SK-N-SH (cell line): ENCODE measurements around the gene NSUN5. TPM values are rescaled to one million over a fixed set of nuclear protein-coding genes. Genes with fewer than 3 reads are reported as not detected.
A peak's percentile ranks its signal among the peaks of the same experiment; 100 is the strongest.

Source experiments
- CTCF ChIA-PET: fragments of 300-600, 350-600 bp; formaldehyde crosslinking; extraction: SDS; loops from one replicate; lab custom pipeline; 2021; lab: Yijun Ruan, JAX
- POLR2A ChIA-PET: fragments of 350-600 bp; sonication (Branson Sonifier 250); formaldehyde crosslinking; extraction: SDS; loops from one replicate; lab custom pipeline; 2020; ENCODE audit warnings: antibody characterized with exemption, inconsistent platforms; lab: Yijun Ruan, JAX
- DNase-seq: peaks from one replicate; pipeline ENCODE4 v3.0.0; 2012
- H2AFZ ChIP-seq: fragments of 200-600 bp; sonication (generic); 2 replicates; pipeline ENCODE4 v1.8.1; 2016; ENCODE audit warnings: antibody characterized with exemption, mild to moderate bottlenecking, low read depth
- H3F3A ChIP-seq: fragments of 200-600 bp; sonication (generic); replicated peaks from 2 replicates; pipeline ENCODE3; 2016; ENCODE audit warnings: antibody characterized with exemption, mild to moderate bottlenecking; ENCODE audit not compliant: insufficient read depth
- H3K27ac ChIP-seq, 2 experiments: fragments of 200-500 bp in 1 of 2; fragments of 200-600 bp in 1 of 2; sonication (Bioruptor generic) in 1 of 2; sonication (generic), shearing (Covaris generic) in 1 of 2; 2 replicates each; pipeline versions ENCODE4 v1.5.1 to v1.6.1; 2014 to 2016; ENCODE audit warnings: low read depth in 2 of 2, inconsistent platforms in 1 of 2, low read length in 1 of 2, mild to moderate bottlenecking in 1 of 2, mixed read lengths in 1 of 2
- H3K27me3 ChIP-seq: fragments of 200-600 bp; sonication (generic), shearing (Covaris generic); 2 replicates; pipeline ENCODE4 v1.6.1; 2016; ENCODE audit warnings: mixed run types; ENCODE audit not compliant: insufficient read depth
- H3K36me3 ChIP-seq, 2 experiments: fragments of 200-500 bp in 1 of 2; fragments of 200-600 bp in 1 of 2; sonication (Bioruptor generic) in 1 of 2; sonication (generic) in 1 of 2; replicated peaks in 1 of 2; 2 replicates each; pipeline versions ENCODE3 to v1.5.1; 2014 to 2016; ENCODE audit warnings: low read length in 1 of 2, mild to moderate bottlenecking in 1 of 2; ENCODE audit not compliant: insufficient read depth in 2 of 2, control insufficient read depth in 1 of 2
- H3K4me1 ChIP-seq, 2 experiments: fragments of 200-500 bp in 1 of 2; fragments of 200-600 bp in 1 of 2; sonication (Bioruptor generic) in 1 of 2; sonication (generic), shearing (Covaris generic) in 1 of 2; 2 replicates each; pipeline versions ENCODE4 v1.5.1 to v1.6.1; 2014 to 2016; ENCODE audit warnings: low read depth in 1 of 2, low read length in 1 of 2, mixed run types in 1 of 2; ENCODE audit not compliant: insufficient read depth in 2 of 2, control insufficient read depth in 1 of 2
- H3K4me2 ChIP-seq: fragments of 200-600 bp; sonication (generic), shearing (Covaris generic); 2 replicates; pipeline ENCODE4 v1.6.1; 2017; ENCODE audit warnings: mixed run types
- H3K4me3 ChIP-seq, 2 experiments: fragments of 200-500 bp in 1 of 2; fragments of 200-600 bp in 1 of 2; sonication (Bioruptor generic) in 1 of 2; sonication (generic), shearing (Covaris generic) in 1 of 2; 2 replicates each; pipeline versions ENCODE4 v1.5.1 to v1.8.1; 2014 to 2016; ENCODE audit warnings: low read depth in 2 of 2, inconsistent platforms in 1 of 2, low read length in 1 of 2, mild to moderate bottlenecking in 1 of 2, mixed read lengths in 1 of 2, moderate library complexity in 1 of 2
- H3K79me2 ChIP-seq: fragments of 200-600 bp; sonication (generic); 2 replicates; pipeline ENCODE4 v1.8.1; 2017; ENCODE audit warnings: mild to moderate bottlenecking; ENCODE audit not compliant: insufficient read depth
- H3K9ac ChIP-seq: fragments of 200-600 bp; sonication (generic); 2 replicates; pipeline ENCODE4 v1.6.1; 2017; ENCODE audit warnings: mixed run types
- H3K9me2 ChIP-seq: fragments of 200-600 bp; sonication (generic); 2 replicates; pipeline ENCODE4 v1.6.1; 2017; ENCODE audit warnings: mixed run types
- H3K9me3 ChIP-seq: fragments of 200-600 bp; sonication (generic); 2 replicates; pipeline ENCODE4 v1.6.1; 2017; ENCODE audit warnings: mixed run types, mild to moderate bottlenecking, moderate library complexity
- H4K20me1 ChIP-seq: fragments of 200-600 bp; sonication (generic); 2 replicates; pipeline ENCODE4 v1.6.1; 2017; ENCODE audit warnings: mild to moderate bottlenecking, mixed run types; ENCODE audit not compliant: insufficient read depth
- EZH2phosphoT487 ChIP-seq: fragments of 200-600 bp; sonication (generic); IDR thresholded peaks from 2 replicates; pipeline ENCODE4 v1.6.1; 2017; ENCODE audit warnings: low read depth, mixed run types, mild to moderate bottlenecking, antibody characterized with exemption, moderate library complexity, borderline replicate concordance
- FOSL2 ChIP-seq: IDR thresholded peaks from 2 replicates; pipeline ENCODE4 v1.4.0; 2012; ENCODE audit warnings: low read depth, mild to moderate bottlenecking, moderate library complexity, borderline replicate concordance
- FOXJ3 ChIP-seq: sonication (generic); formaldehyde crosslinking; IDR thresholded peaks from 2 replicates; pipeline ENCODE4 v1.5.1; 2020; ENCODE audit warnings: mild to moderate bottlenecking, missing genetic modification reagents
- GABPA ChIP-seq: IDR thresholded peaks from 2 replicates; pipeline ENCODE4 v1.4.0; 2012; ENCODE audit warnings: low read depth, mild to moderate bottlenecking
- JUND ChIP-seq: IDR thresholded peaks from 2 replicates; pipeline ENCODE4 v1.4.0; 2012
- NRF1 ChIP-seq: IDR thresholded peaks from 2 replicates; pipeline ENCODE4 v1.6.1; 2012; ENCODE audit warnings: low read depth, mild to moderate bottlenecking, low read length
- POLR2AphosphoS5 ChIP-seq: IDR thresholded peaks from 2 replicates; pipeline ENCODE4 v1.6.1; 2012; ENCODE audit warnings: low read depth, low read length
- REST ChIP-seq: IDR thresholded peaks from 2 replicates; pipeline ENCODE4 v1.6.1; 2012; ENCODE audit warnings: mild to moderate bottlenecking, low read depth, low read length, moderate library complexity
- RFX5 ChIP-seq: IDR thresholded peaks from 2 replicates; pipeline ENCODE4 v1.6.1; 2012; ENCODE audit warnings: mild to moderate bottlenecking, improper control_type of control experiment, low read length
- SMC3 ChIP-seq: IDR thresholded peaks from 2 replicates; pipeline ENCODE4 v1.6.1; 2012; ENCODE audit warnings: low read depth, low read length, improper control_type of control experiment
- TEAD4 ChIP-seq: IDR thresholded peaks from 2 replicates; pipeline ENCODE4 v1.4.0; 2012; ENCODE audit warnings: mild to moderate bottlenecking, borderline replicate concordance; ENCODE audit not compliant: insufficient read depth
- WGBS: methylation state at CpG from one replicate; pipeline ENCODE4 v1.1.6; 2017; ENCODE audit warnings: low lambda C conversion rate; 5-methylcytosine and 5-hydroxymethylcytosine counted together
- polyA plus RNA-seq, 3 experiments: library from polyadenylated mRNA; depleted of rRNA; stranded (reverse); fragments of >200 nt; gene quantifications; 2 replicates each; pipeline ENCODE4 v1.2.3, GENCODE V29; 2012
- TF ChIP-seq, protein P1 (sequence below): IDR thresholded peaks from 2 replicates; pipeline ENCODE4 v1.4.0; 2012; ENCODE audit warnings: low read depth, borderline replicate concordance
- TF ChIP-seq, protein P2 (sequence below): fragments of 150-350 bp; IDR thresholded peaks from 2 replicates; pipeline ENCODE4 v1.6.1; 2017; ENCODE audit warnings: antibody characterized with exemption, low read length, low read depth, borderline replicate concordance
- TF ChIP-seq, protein P3 (sequence below): IDR thresholded peaks from 2 replicates; pipeline ENCODE4 v1.4.0; 2012; ENCODE audit warnings: low read depth, borderline replicate concordance

The NSUN5 gene
- polyA plus RNA-seq, 1 of the 3 experiments (the other 2 are of a cell fraction): 59.2 TPM

DNA sequence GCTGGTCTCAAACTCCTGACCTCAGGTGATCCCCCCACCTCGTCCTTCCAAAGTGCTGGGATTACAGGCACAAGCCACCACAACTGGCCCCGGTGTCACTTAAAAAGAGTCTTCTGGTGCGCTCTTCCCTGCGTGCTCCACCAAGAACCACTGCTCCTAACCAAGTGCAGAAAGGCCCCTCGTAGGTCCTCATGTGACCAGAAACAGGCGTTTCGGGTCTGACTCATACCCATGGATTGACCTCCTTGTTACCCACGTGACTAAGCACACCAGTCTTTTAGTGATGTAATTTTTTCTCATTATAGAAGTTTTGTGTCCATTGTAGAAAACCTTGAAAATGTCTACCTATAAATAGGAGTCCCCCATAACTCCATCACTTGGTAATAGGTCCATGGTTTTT lies 33.3 kb upstream of the NSUN5 start:
- H3K27ac ChIP-seq: no peak overlapping the region
- ChIA-PET POLR2A (no interaction called here), CTCF (interaction anchor here (0.7 to 7.9 kb wide), 19 partner anchors 11 to 364 kb away, joined by 3 to 68 read pairs (median 5); partner anchors contain the start of genes BAZ1B and FZD9)
- peaks cover 0 to 2% of the 10 kb centered on the region in 2 experiments; a peak in 1 of 4 replicates for H3K4me1 ChIP-seq
- peak overlapping the region; percentile 26; the same call in 1 of the 2 replicates for H2AFZ ChIP-seq
- no peak overlapping the region for H3K4me2 ChIP-seq
- 55% methylated on average over 8 of the region's 8 CpGs for WGBS
- H3K9me3 ChIP-seq: no peaks in the 10 kb centered on the region
- no peaks in the 10 kb centered on the region; the same call in 1 of the 2 replicates for H3K27me3 ChIP-seq
- DNase-seq: no peak
- H3F3A ChIP-seq: no peaks in the 10 kb centered on the region
- TF ChIP-seq TEAD4 (no peak), FOSL2 (peak; percentile 16; the same call in 1 of the 2 replicates), FOXJ3 (CRISPR knock-in tag) (no peak), GABPA (no peak)
- TF ChIP-seq, protein P1, sequence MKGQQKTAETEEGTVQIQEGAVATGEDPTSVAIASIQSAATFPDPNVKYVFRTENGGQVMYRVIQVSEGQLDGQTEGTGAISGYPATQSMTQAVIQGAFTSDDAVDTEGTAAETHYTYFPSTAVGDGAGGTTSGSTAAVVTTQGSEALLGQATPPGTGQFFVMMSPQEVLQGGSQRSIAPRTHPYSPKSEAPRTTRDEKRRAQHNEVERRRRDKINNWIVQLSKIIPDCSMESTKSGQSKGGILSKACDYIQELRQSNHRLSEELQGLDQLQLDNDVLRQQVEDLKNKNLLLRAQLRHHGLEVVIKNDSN: peak; percentile 82
- H3K36me3 ChIP-seq: no peaks in the 10 kb centered on the region
- no peaks in the 10 kb centered on the region for H3K9me2 ChIP-seq
- no peak overlapping the region for H3K9ac ChIP-seq
- no peak overlapping the region for H3K4me3 ChIP-seq
- no peaks in the 10 kb centered on the region for H4K20me1 ChIP-seq
- no peaks in the 10 kb centered on the region for H3K79me2 ChIP-seq

DNA sequence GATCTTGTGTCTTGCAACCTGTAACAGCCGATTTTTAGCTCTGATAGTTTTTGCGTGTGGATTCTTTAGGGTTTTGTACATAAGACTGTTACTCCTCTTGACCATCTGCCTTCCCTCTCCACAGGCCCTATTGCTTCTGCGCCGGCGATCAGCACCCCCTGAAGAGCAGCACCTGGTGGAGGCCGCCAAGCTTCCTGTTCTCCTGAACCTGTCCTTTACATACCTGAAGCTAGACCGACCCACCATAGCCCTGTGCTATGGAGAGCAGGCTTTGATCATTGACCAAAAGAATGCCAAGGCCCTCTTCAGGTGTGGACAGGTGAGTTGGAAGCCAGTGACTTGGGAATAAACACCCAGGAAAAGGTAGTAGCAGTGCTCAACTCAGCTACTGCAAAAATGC lies 31.9 kb upstream of the NSUN5 start:
- Histone ChIP-seq H3K9me2 (no peaks in the 10 kb centered on the region), H3F3A (no peaks in the 10 kb centered on the region), H2AFZ (no peak overlapping the region), H3K27me3 (no peaks in the 10 kb centered on the region; the same call in 1 of the 2 replicates), H3K79me2 (no peaks in the 10 kb centered on the region), H3K4me2 (no peak overlapping the region), H3K9ac (no peak overlapping the region), H3K4me3 (no peak overlapping the region), H3K4me1 (peaks cover 0 to 2% of the 10 kb centered on the region in 2 experiments; a peak in 1 of 4 replicates), H3K36me3 (no peaks in the 10 kb centered on the region), H4K20me1 (no peaks in the 10 kb centered on the region), H3K9me3 (no peaks in the 10 kb centered on the region), H3K27ac (no peak overlapping the region)
- ChIA-PET POLR2A (no interaction called here), CTCF (interaction anchor here (1.0 to 7.9 kb wide), 7 partner anchors 12 to 116 kb away, joined by 3 to 68 read pairs (median 30); no protein-coding TSS in a partner anchor)
- DNase-seq: no peak
- WGBS: 73% methylated on average over 7 of the region's 7 CpGs
- TF ChIP-seq EZH2phosphoT487 (no peak), JUND (no peak), SMC3 (no peak), POLR2AphosphoS5 (no peak), REST (no peak), NRF1 (no peak), RFX5 (no peak)
- TF ChIP-seq, protein P2, sequence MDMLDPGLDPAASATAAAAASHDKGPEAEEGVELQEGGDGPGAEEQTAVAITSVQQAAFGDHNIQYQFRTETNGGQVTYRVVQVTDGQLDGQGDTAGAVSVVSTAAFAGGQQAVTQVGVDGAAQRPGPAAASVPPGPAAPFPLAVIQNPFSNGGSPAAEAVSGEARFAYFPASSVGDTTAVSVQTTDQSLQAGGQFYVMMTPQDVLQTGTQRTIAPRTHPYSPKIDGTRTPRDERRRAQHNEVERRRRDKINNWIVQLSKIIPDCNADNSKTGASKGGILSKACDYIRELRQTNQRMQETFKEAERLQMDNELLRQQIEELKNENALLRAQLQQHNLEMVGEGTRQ: no peak
- TF ChIP-seq, protein P3, sequence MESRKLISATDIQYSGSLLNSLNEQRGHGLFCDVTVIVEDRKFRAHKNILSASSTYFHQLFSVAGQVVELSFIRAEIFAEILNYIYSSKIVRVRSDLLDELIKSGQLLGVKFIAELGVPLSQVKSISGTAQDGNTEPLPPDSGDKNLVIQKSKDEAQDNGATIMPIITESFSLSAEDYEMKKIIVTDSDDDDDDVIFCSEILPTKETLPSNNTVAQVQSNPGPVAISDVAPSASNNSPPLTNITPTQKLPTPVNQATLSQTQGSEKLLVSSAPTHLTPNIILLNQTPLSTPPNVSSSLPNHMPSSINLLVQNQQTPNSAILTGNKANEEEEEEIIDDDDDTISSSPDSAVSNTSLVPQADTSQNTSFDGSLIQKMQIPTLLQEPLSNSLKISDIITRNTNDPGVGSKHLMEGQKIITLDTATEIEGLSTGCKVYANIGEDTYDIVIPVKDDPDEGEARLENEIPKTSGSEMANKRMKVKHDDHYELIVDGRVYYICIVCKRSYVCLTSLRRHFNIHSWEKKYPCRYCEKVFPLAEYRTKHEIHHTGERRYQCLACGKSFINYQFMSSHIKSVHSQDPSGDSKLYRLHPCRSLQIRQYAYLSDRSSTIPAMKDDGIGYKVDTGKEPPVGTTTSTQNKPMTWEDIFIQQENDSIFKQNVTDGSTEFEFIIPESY: no peak
